Measurements from ENCODE around the gene RCVRN.

DNA sequence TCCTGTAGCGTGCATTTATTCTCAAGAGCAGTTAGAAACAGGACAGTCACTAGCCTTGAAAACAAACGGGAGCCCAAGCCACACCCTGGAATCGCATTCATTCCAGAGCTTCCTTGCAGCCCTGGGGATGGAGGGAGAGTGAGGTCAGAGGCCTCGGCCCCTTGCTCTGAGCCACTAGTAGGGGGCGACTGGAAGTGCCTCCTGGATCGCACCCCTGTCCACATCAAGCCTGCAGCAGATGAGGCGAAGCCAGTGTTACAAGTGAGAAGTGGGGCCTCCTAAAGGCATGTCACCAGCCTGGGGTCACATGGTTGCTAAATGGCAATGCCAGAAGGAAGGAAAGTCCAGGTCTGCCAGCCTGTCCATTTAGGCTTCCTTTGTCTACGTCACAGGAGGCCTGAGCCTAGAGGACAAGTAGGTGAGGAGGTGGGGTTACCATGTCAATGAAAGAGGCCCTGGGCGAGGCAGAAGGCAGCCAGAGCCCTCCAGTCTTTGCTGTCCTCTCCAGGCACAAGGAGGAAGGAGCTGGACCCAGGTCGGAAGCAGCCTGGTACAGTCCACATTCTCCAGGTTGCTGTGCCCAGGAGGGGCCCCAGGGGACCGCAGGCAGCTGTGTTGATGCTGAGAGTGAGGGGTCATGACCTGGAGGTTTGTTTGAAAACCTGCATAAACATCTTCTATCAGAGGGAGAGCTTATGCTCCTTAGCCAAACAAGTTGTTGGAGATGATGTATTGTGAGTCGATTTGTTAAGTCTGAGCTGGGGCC lies 3.0 kb upstream of the RCVRN start:
- TF ChIP-seq POLR2A (IDR thresholded peaks at IDR 0.05) (no peak), POLR2AphosphoS5 (IDR thresholded peaks at IDR 0.05) (no peak)
- TF ChIP-seq, protein P1, sequence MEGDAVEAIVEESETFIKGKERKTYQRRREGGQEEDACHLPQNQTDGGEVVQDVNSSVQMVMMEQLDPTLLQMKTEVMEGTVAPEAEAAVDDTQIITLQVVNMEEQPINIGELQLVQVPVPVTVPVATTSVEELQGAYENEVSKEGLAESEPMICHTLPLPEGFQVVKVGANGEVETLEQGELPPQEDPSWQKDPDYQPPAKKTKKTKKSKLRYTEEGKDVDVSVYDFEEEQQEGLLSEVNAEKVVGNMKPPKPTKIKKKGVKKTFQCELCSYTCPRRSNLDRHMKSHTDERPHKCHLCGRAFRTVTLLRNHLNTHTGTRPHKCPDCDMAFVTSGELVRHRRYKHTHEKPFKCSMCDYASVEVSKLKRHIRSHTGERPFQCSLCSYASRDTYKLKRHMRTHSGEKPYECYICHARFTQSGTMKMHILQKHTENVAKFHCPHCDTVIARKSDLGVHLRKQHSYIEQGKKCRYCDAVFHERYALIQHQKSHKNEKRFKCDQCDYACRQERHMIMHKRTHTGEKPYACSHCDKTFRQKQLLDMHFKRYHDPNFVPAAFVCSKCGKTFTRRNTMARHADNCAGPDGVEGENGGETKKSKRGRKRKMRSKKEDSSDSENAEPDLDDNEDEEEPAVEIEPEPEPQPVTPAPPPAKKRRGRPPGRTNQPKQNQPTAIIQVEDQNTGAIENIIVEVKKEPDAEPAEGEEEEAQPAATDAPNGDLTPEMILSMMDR (IDR thresholded peaks at IDR 0.05 in 8 of 11, conservative IDR thresholded peaks at IDR 0.05 in 3 of 11) = no peak

All from spleen (tissue), 7 donors.